Spinal cord (tissue), 10 donors: ENCODE results near the gene MUC5B. TPM values are rescaled to one million over a fixed set of nuclear protein-coding genes. Genes with fewer than 3 reads are reported as not detected.

Experiments
- DNase-seq, 6 donors: peaks; one replicate each; pipeline versions ENCODE4 v3.0.0 to v3.0.0-alpha.2; 2013 to 2015; ENCODE audit warnings: low spot score in 6 of 6, low read depth in 4 of 6
- H3K27ac ChIP-seq: one replicate; pipeline ENCODE4 v1.5.1; 2013; ENCODE audit warnings: low read depth, low read length, control low read depth
- H3K27me3 ChIP-seq: one replicate; pipeline ENCODE4 v1.6.1; 2013; ENCODE audit warnings: low read length; ENCODE audit not compliant: control insufficient read depth, insufficient read depth
- H3K36me3 ChIP-seq: one replicate; pipeline ENCODE4 v1.6.1; 2013; ENCODE audit warnings: low read length; ENCODE audit not compliant: control insufficient read depth, insufficient read depth
- H3K4me1 ChIP-seq: one replicate; pipeline ENCODE4 v1.6.1; 2013; ENCODE audit warnings: low read length; ENCODE audit not compliant: control insufficient read depth, insufficient read depth
- H3K4me3 ChIP-seq: one replicate; pipeline ENCODE4 v1.5.1; 2013; ENCODE audit warnings: low read depth, low read length, control low read depth
- H3K9me3 ChIP-seq: one replicate; pipeline ENCODE4 v1.6.1; 2013; ENCODE audit warnings: low read length; ENCODE audit not compliant: control insufficient read depth, insufficient read depth
- WGBS: methylation state at CpG from one replicate; pipeline ENCODE4 v1.1.5; 2013; ENCODE audit warnings: missing lambda C conversion rate; ENCODE audit not compliant: insufficient coverage; 5-methylcytosine and 5-hydroxymethylcytosine counted together
- polyA plus RNA-seq, 2 donors: library from polyadenylated mRNA; unstranded; fragments of 120-200 nt; gene quantifications; one replicate each; pipeline ENCODE4 v1.2.1, GENCODE V29; 2013; ENCODE audit not compliant: insufficient read length in 2 of 2
- total RNA-seq, 2 donors: library from RNA; depleted of rRNA in 1 of 2; stranded (reverse); fragments of 120-200 nt in 1 of 2; fragments of >200 nt in 1 of 2; gene quantifications; one replicate each; pipeline versions ENCODE4 v1.2.3 to v1.2.4, GENCODE V29; 2013 to 2014
- donor health status: healthy.

The MUC5B gene
- total and polyA plus RNA-seq, 4 donors, result 0.17 to 0.44 (median 0.21) TPM; not detected in 1

GRCh38 chr11:1279674-1280055, 56.8 kb downstream of the MUC5B start:
- peaks cover 5% of the 10 kb centered on the region for H3K4me1 ChIP-seq
- H3K4me3 ChIP-seq, result no peak overlapping the region
- H3K27me3 ChIP-seq, result no peaks in the 10 kb centered on the region
- no peak for DNase-seq
- no peak overlapping the region for H3K27ac ChIP-seq
- 91% methylated on average over 14 of the region's 14 CpGs for WGBS
- H3K36me3 ChIP-seq, result peaks cover 90% of the 10 kb centered on the region
- no peaks in the 10 kb centered on the region for H3K9me3 ChIP-seq

DNA sequence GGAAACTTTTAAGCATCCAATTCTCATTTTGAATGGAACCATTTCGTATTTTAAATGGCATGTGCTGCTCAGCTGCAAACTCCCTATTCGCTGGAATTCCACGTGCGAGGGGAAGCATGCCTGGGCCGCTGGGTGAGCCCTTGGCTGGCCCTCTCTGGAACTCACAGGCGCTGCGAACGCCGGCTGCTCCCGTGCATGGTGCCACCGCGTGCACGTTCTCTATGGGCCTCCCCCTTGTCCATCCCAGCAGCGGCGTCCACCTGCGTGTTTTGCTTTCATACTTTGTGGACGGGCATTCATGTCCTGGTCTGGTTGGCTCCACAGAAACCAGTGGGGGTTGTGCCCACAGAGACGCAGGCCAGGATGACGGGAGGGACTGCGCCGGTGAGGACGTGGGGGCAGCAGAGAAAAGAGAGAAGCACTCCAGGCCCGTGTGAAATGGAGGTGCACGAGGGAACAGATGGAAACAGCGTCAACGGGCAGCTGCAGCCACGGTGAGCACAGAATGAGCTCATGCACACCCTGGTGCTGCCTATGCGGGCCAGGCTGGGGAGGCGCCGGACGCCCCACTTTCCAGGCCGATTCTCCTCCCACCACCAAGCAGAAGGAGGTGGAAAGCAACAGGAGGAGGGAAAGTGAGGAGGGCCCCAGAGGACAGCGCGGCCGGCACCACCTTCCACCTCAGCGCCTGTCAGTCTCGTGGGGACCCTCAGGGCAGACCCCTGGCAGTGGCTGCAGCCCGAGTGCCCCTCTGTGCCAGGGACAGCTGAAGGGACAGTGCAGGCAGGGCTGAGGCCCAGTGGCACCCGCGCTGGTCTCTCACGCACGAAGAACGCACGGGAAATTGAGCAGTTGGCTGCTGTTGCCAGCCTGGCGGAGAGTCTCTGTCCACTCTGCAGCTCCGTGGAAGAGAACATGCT, 57.5 kb downstream of the MUC5B start:
- Histone ChIP-seq H3K4me1 (peaks cover 5% of the 10 kb centered on the region), H3K4me3 (no peak overlapping the region), H3K27me3 (no peaks in the 10 kb centered on the region), H3K36me3 (peaks cover 90% of the 10 kb centered on the region), H3K9me3 (no peaks in the 10 kb centered on the region), H3K27ac (no peak overlapping the region)
- WGBS, result 89% methylated on average over 34 of the region's 46 CpGs
- DNase-seq, result no peak

GRCh38 chr11:1281326-1281973, 58.6 kb downstream of the MUC5B start:
- Histone ChIP-seq H3K27ac (no peak overlapping the region), H3K36me3 (peaks cover 91% of the 10 kb centered on the region), H3K27me3 (no peaks in the 10 kb centered on the region), H3K9me3 (no peaks in the 10 kb centered on the region), H3K4me3 (no peak overlapping the region), H3K4me1 (peaks cover 5% of the 10 kb centered on the region)
- WGBS, result 82% methylated on average over 25 of the region's 33 CpGs
- DNase-seq, result no peak

- 45% methylated on average over 3 of the region's 3 CpGs for WGBS
- no peaks in the 10 kb centered on the region for H3K27me3 ChIP-seq
- peaks cover 88% of the 10 kb centered on the region for H3K36me3 ChIP-seq
- no peaks in the 10 kb centered on the region for H3K9me3 ChIP-seq
- H3K4me1 ChIP-seq, result peaks cover 5% of the 10 kb centered on the region
- no peak for DNase-seq
- no peak overlapping the region for H3K4me3 ChIP-seq
- H3K27ac ChIP-seq, result no peak overlapping the region
These were observed 59.1 kb downstream of the MUC5B start for GRCh38 chr11:1281974-1282365.

DNA sequence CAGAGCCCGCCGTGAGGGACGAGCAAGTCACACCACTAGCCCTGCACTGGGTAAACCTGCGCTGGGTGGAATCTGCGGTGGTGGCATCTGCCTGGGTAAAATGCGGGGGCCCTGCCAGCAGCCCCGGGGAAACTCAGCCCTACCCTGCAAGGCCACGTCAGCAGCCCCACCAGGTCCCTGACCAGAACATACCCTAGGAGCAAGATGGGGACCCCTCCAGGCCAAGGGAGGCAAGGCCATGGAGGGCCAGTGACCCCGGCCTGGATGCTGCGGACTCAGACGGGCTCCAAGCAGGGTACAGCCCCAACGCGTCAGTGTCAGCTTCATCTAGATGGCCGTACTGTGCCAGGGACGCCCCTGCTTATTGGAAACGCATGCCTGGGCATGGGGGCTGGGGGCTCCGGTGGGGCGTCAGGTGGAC, 60.2 kb downstream of the MUC5B start:
- no peak overlapping the region for H3K4me3 ChIP-seq
- H3K27me3 ChIP-seq, result no peaks in the 10 kb centered on the region
- WGBS, result 95% methylated on average over 18 of the region's 18 CpGs
- no peaks in the 10 kb centered on the region for H3K9me3 ChIP-seq
- H3K36me3 ChIP-seq, result peaks cover 85% of the 10 kb centered on the region
- no peak for DNase-seq
- H3K27ac ChIP-seq, result no peak overlapping the region
- peaks cover 5% of the 10 kb centered on the region for H3K4me1 ChIP-seq

GRCh38 chr11:1283906-1284305, 61.0 kb downstream of the MUC5B start:
- no peak for DNase-seq
- no peak overlapping the region for H3K4me3 ChIP-seq
- H3K36me3 ChIP-seq, result peaks cover 85% of the 10 kb centered on the region
- H3K27ac ChIP-seq, result no peak overlapping the region
- WGBS, result 99% methylated on average over 8 of the region's 8 CpGs
- H3K4me1 ChIP-seq, result peaks cover 5% of the 10 kb centered on the region
- H3K27me3 ChIP-seq, result no peaks in the 10 kb centered on the region
- H3K9me3 ChIP-seq, result no peaks in the 10 kb centered on the region

- Histone ChIP-seq H3K4me3 (no peak overlapping the region), H3K36me3 (peaks cover 85% of the 10 kb centered on the region), H3K27ac (no peak overlapping the region), H3K9me3 (no peaks in the 10 kb centered on the region), H3K4me1 (peaks cover 5% of the 10 kb centered on the region), H3K27me3 (no peaks in the 10 kb centered on the region)
- WGBS, result 95% methylated on average over 23 of the region's 23 CpGs
- no peak for DNase-seq
These were observed 62.5 kb downstream of the MUC5B start for GRCh38 chr11:1285316-1285744.

DNA sequence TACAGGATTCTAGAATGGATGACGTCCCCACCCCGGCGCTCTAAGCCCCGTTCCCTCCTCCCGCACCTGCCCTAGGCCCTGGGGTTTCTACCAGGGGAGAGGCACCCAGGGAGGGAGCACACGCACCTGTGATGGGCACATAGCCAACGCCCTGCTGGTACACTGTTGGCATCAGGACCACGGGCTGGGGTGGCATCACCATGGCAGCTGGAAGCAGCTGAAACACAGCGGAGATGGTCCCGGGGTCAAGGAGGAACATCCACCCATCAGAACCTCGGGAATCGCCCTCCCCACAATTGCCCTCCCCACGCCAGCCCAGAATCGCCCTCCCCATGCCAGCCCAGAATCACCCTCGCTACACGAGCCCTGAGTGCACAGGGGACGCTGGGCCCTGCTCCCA, 63.0 kb downstream of the MUC5B start:
- peaks cover 5% of the 10 kb centered on the region for H3K4me1 ChIP-seq
- H3K4me3 ChIP-seq, result no peak overlapping the region
- no peak for DNase-seq
- WGBS, result 92% methylated on average over 12 of the region's 17 CpGs
- peaks cover 85% of the 10 kb centered on the region for H3K36me3 ChIP-seq
- no peaks in the 10 kb centered on the region for H3K27me3 ChIP-seq
- H3K9me3 ChIP-seq, result no peaks in the 10 kb centered on the region
- H3K27ac ChIP-seq, result no peak overlapping the region

DNA sequence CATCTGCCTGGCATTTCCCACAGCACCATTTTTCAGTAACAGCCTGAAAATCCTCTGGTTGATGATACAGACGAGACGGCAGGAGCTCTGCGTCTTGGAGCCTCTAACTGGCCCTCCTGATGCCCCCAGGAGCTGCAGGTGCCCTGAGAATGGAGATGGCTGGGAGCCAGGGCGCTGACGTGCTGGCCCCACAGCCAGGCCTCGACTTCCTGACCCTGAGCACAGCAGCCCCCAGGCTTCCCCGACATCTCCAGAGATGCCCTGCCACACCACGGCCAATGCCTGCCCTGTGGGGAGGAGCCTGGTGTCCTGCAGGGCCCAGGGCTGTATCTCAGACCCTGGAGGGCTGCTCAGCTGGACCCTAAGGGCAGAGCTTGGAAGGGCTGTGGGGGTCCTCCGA, 65.1 kb downstream of the MUC5B start:
- H3K4me1 ChIP-seq, result peaks cover 2% of the 10 kb centered on the region
- DNase-seq, result no peak
- H3K36me3 ChIP-seq, result peaks cover 89% of the 10 kb centered on the region
- no peaks in the 10 kb centered on the region for H3K9me3 ChIP-seq
- H3K27me3 ChIP-seq, result no peaks in the 10 kb centered on the region
- H3K4me3 ChIP-seq, result no peak overlapping the region
- WGBS, result 97% methylated on average over 9 of the region's 9 CpGs
- no peak overlapping the region for H3K27ac ChIP-seq
